CD4-positive, alpha-beta T cell (primary cell): Measurements from ENCODE around the gene RAD50. TPM values are rescaled to one million over a fixed set of nuclear protein-coding genes. Genes with fewer than 3 reads are reported as not detected.
"Not testable (repeated sequence)": the region's sequence is repeated elsewhere in the genome, so short reads cannot be mapped to it uniquely, and the experiment has no call there.

Source experiments
- ATAC-seq: fragments of 200-7000 bp; cut with Tn5 transposase; one replicate; pipeline ENCODE4 v1.10.0; 2022; ENCODE audit warnings: mild to moderate bottlenecking; ENCODE audit not compliant: poor library complexity
- CTCF ChIA-PET: fragments of 350-600 bp; sonication (Branson Sonifier 250); formaldehyde crosslinking; loops from one replicate; lab custom pipeline; 2021; ENCODE audit warnings: antibody characterized with exemption, inconsistent platforms; lab: Charles Lee
- POLR2A ChIA-PET: fragments of 350-600 bp; sonication (Branson Sonifier 250); formaldehyde crosslinking; loops from one replicate; lab custom pipeline; 2021; ENCODE audit warnings: antibody characterized with exemption, inconsistent platforms; lab: Charles Lee
- DNase-seq, 14 experiments: peaks; one replicate each; pipeline ENCODE4 v3.0.0-alpha.2; 2013 to 2020; ENCODE audit warnings: mixed read lengths in 2 of 14
- H3K27ac ChIP-seq, 2 donors: one replicate each; pipeline versions ENCODE4 v1.5.1 to v1.7.0; 2013; ENCODE audit warnings: low read length in 2 of 2, low read depth in 1 of 2, mild to moderate bottlenecking in 1 of 2
- H3K27me3 ChIP-seq, 2 experiments: 1 replicate in 1 of 2; 2 replicates in 1 of 2; pipeline versions ENCODE4 v1.6.1 to v1.7.0; 2013; ENCODE audit warnings: low read length in 2 of 2, control low read depth in 1 of 2, mild to moderate bottlenecking in 1 of 2, moderate library complexity in 1 of 2; ENCODE audit not compliant: insufficient read depth in 2 of 2, control insufficient read depth in 1 of 2
- H3K36me3 ChIP-seq: one replicate; pipeline ENCODE4 v1.6.1; 2013; ENCODE audit warnings: low read length, control low read depth; ENCODE audit not compliant: insufficient read depth
- H3K4me1 ChIP-seq: one replicate; pipeline ENCODE4 v1.6.1; 2013; ENCODE audit warnings: low read length, control low read depth; ENCODE audit not compliant: insufficient read depth
- H3K4me3 ChIP-seq: one replicate; pipeline ENCODE4 v1.5.1; 2013; ENCODE audit warnings: mild to moderate bottlenecking, low read length, moderate library complexity
- H3K9me3 ChIP-seq, 2 experiments: 1 replicate in 1 of 2; 2 replicates in 1 of 2; pipeline versions ENCODE4 v1.6.1 to v1.7.0; 2013; ENCODE audit warnings: low read length in 2 of 2, mild to moderate bottlenecking in 2 of 2, control low read depth in 1 of 2, moderate library complexity in 1 of 2; ENCODE audit not compliant: control insufficient read depth in 1 of 2, insufficient read depth in 1 of 2
- H3K27ac Mint-ChIP-seq: one replicate; pipeline ENCODE4 v1.8.0; 2020; ENCODE audit warnings: mixed read lengths
- H3K27me3 Mint-ChIP-seq: one replicate; pipeline ENCODE4 v1.8.0; 2021; ENCODE audit warnings: mixed read lengths
- H3K36me3 Mint-ChIP-seq: one replicate; pipeline ENCODE4 v1.8.0; 2021; ENCODE audit warnings: low read depth, mixed read lengths
- H3K4me1 Mint-ChIP-seq: one replicate; pipeline ENCODE4 v1.8.0; 2021; ENCODE audit warnings: low read depth, mixed read lengths
- H3K4me3 Mint-ChIP-seq: one replicate; pipeline ENCODE4 v1.8.0; 2020; ENCODE audit warnings: mild to moderate bottlenecking, mixed read lengths
- H3K9me3 Mint-ChIP-seq: one replicate; pipeline ENCODE4 v1.8.0; 2020; ENCODE audit warnings: mixed read lengths
- intact Hi-C, 2 experiments: fragments of 100-400 bp; cut with DNase I in 1 of 2; cut with micrococcal nuclease in 1 of 2; formaldehyde crosslinking; loops; one replicate each; pipeline versions ENCODE4 v1.15.1 to v1.9.0; 2023 to 2025; cut with DNase I, micrococcal nuclease
- total RNA-seq, 174 experiments: library from RNA in 2 of 174; stranded (reverse) in 2 of 174; gene quantifications; one replicate each; pipeline ENCODE4 v1.2.3 and lab custom pipeline; 2021 to 2026
- TF ChIP-seq, protein P1 (sequence below): fragments of 200-600 bp; IDR thresholded peaks from one replicate; pipeline ENCODE4 v1.8.0; 2022; ENCODE audit warnings: antibody characterized with exemption, mild to moderate bottlenecking

RAD50 gene
- total RNA-seq, 2 experiments from 2014 or later = 12.7 to 13.4 TPM

DNA sequence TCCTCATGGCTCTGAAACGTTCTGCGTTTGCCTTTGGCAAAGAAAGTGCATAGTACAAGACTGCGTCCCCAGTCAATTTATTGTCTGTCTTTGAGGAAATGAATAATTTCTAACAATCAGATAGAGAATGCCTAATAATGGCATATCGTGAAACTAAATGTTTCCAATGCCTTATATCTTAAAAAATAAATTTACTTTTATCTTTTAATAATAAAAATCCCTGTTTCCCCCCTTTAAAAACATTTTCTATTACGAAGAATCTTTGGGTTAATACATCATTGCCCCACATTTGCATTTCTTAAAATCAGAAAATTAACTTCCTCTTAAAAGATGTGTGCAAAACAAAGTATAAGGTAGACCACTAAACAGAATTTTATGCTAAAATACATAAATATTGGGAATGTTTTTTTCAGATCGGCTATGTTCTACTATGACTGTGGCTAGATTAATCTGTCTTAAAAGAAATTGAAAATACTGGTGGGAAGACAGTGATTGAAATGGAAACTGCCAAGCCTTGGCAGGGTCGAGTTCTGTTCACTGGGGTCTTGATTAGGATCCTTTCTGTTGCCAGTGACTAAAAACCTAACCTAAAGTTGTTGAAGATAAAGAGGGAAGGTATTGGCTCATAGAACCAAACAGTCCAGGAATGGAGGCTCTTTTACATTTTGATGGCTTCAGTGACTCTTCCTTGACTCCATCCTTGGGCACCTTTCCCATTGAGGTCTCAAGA lies 13.1 kb upstream of the RAD50 start, which contains the start of gene IL5:
IL5 (minus strand) TSS at position 51 of the 730 bp plus-strand sequence; CDS start at position 7, 44 bp downstream.
- intact Hi-C loops = no loop called here
- Mint-ChIP-seq H3K27me3 (no peaks in the 10 kb centered on the region), H3K4me3 (no peak within 1 kb of the TSS), H3K4me1 (no peaks in the 10 kb centered on the region), H3K27ac (no peak within 1 kb of the TSS), H3K9me3 (no peaks in the 10 kb centered on the region), H3K36me3 (no peaks in the 10 kb centered on the region)
- Histone ChIP-seq H3K9me3 (no peaks in the 10 kb centered on the region), H3K27me3 (no peaks in the 10 kb centered on the region), H3K4me1 (no peaks in the 10 kb centered on the region), H3K4me3 (no peak within 1 kb of the TSS), H3K27ac (no peak within 1 kb of the TSS), H3K36me3 (no peaks in the 10 kb centered on the region)
- DNase-seq (no peak), ATAC-seq (no peak)
- CTCF ChIA-PET = no interaction called here
- POLR2A ChIA-PET = no interaction called here
- TF ChIP-seq, protein P1, sequence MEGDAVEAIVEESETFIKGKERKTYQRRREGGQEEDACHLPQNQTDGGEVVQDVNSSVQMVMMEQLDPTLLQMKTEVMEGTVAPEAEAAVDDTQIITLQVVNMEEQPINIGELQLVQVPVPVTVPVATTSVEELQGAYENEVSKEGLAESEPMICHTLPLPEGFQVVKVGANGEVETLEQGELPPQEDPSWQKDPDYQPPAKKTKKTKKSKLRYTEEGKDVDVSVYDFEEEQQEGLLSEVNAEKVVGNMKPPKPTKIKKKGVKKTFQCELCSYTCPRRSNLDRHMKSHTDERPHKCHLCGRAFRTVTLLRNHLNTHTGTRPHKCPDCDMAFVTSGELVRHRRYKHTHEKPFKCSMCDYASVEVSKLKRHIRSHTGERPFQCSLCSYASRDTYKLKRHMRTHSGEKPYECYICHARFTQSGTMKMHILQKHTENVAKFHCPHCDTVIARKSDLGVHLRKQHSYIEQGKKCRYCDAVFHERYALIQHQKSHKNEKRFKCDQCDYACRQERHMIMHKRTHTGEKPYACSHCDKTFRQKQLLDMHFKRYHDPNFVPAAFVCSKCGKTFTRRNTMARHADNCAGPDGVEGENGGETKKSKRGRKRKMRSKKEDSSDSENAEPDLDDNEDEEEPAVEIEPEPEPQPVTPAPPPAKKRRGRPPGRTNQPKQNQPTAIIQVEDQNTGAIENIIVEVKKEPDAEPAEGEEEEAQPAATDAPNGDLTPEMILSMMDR = no peak

DNA sequence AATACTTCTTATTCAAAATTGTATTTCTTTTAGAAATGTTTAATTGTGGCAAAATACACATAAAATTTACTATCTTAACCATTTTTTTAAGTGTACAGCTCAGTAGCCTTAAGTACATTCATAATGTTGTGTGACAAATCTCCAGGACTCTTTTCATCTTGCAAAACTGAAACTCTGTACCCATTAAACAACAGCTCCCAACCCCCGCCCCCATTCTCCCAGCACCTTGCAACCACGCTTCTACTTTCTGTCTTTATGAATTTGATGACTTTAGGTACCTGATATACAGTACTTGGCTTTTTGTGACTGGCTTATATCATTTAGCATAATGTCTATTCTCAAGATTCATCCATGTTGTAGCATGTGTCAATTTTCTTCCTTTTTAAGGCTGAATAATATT lies 10.7 kb upstream of the RAD50 start:
- TF ChIP-seq, protein P1 = no peak
- CTCF ChIA-PET = no interaction called here
- Histone ChIP-seq H3K9me3 (no peaks in the 10 kb centered on the region), H3K4me1 (no peaks in the 10 kb centered on the region), H3K4me3 (no peak overlapping the region), H3K27me3 (no peaks in the 10 kb centered on the region), H3K27ac (no peak overlapping the region), H3K36me3 (no peaks in the 10 kb centered on the region)
- Mint-ChIP-seq H3K27me3 (no peaks in the 10 kb centered on the region), H3K9me3 (no peaks in the 10 kb centered on the region), H3K4me1 (no peaks in the 10 kb centered on the region), H3K36me3 (no peaks in the 10 kb centered on the region), H3K4me3 (no peak overlapping the region), H3K27ac (no peak overlapping the region)
- intact Hi-C loops = no loop called here
- POLR2A ChIA-PET = interaction anchor here (1.5 kb wide), 1 partner anchor 11 kb away, joined by 4 read pairs; the partner anchor contains the start of gene RAD50
- DNase-seq (no peak), ATAC-seq (no peak)

DNA sequence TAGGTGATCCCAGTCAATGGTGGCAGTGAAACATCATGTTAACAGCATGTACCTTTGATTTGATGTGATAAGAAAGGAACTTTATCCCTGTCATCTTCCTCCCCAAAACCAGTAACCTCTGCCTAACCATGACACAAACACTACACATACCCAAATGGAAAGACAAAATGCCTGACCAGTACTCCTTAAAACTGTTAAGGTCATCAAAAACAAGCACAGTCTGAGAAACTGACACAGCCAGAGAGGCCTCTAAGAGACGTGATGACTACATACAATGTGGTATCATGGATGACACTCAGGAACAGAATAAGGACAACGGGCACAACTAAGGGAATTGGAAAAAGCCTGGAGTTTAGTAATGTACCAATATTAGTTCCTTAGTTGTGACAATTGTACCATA lies 9.5 kb upstream of the RAD50 start:
- Histone ChIP-seq H3K27me3 (no peaks in the 10 kb centered on the region), H3K27ac (no peak overlapping the region), H3K36me3 (no peaks in the 10 kb centered on the region), H3K9me3 (no peaks in the 10 kb centered on the region), H3K4me1 (no peaks in the 10 kb centered on the region), H3K4me3 (no peak overlapping the region)
- ChIA-PET POLR2A (interaction anchor here (1.5 kb wide), 1 partner anchor 9 kb away, joined by 4 read pairs; the partner anchor contains the start of gene RAD50), CTCF (no interaction called here)
- no peaks in the 10 kb centered on the region for H3K9me3 Mint-ChIP-seq
- H3K27me3 Mint-ChIP-seq = no peaks in the 10 kb centered on the region
- TF ChIP-seq, protein P1 = no peak
- H3K27ac Mint-ChIP-seq = no peak overlapping the region
- no peak for DNase-seq
- H3K36me3 Mint-ChIP-seq = no peaks in the 10 kb centered on the region
- H3K4me1 Mint-ChIP-seq = no peaks in the 10 kb centered on the region
- intact Hi-C loops = no loop called here
- ATAC-seq = no peak
- no peak overlapping the region for H3K4me3 Mint-ChIP-seq

DNA sequence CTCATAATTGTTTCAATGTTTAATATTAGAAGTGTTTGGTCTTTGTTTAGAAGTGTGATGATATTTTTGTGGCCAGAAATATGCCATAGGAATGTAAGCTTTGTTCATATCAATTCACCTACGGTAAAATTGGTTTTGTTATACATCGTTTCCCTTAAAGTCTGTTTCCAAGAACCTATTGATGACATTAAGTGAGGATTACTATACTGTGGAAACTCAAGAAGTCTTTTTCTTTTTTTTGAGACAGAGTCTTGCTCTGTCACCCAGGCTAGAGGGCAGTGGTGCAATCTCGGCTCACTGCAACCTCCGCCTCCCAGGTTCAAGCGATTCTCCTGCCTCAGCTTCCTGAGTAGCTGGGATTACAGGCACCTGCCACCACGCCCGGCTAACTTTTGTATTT lies 7.9 kb upstream of the RAD50 start:
- H3K27ac Mint-ChIP-seq, H3K9me3 ChIP-seq, ATAC-seq, POLR2A ChIA-PET, H3K4me1 ChIP-seq, H3K27me3 Mint-ChIP-seq, DNase-seq, H3K36me3 ChIP-seq, intact Hi-C loops, H3K4me3 Mint-ChIP-seq, H3K9me3 Mint-ChIP-seq, H3K27ac ChIP-seq, H3K4me1 Mint-ChIP-seq, H3K4me3 ChIP-seq, H3K36me3 Mint-ChIP-seq, H3K27me3 ChIP-seq: not testable (repeated sequence)
- CTCF ChIA-PET = interaction anchor here (0.7 kb wide), 1 partner anchor 22 kb away, joined by 3 read pairs; no protein-coding TSS in a partner anchor
